IMR-90 (cell line): ENCODE measurements around the gene RYR3. TPM values are rescaled to one million over a fixed set of nuclear protein-coding genes. Genes with fewer than 3 reads are reported as not detected.

Experiments
- ATAC-seq: fragments of 200-7000 bp; cut with Tn5 transposase; 2 replicates; pipeline ENCODE4 v1.9.1; 2020; ENCODE audit warnings: low read depth, mild to moderate bottlenecking, moderate library complexity
- BruUV-seq: library from RNA; stranded (reverse); fragments of 400-500 nt; replicated peaks from 2 replicates; lab custom pipeline; 2021; lab: Mats Ljungman, UMichigan
- CTCF ChIA-PET: fragments of 300-600 bp; formaldehyde crosslinking; extraction: SDS; loops from one replicate; lab custom pipeline; 2021; ENCODE audit warnings: antibody characterized with exemption; lab: Yijun Ruan, JAX
- POLR2A ChIA-PET: fragments of 300-600 bp; sonication (Branson Sonifier 250); formaldehyde crosslinking; loops from one replicate; lab custom pipeline; 2022; ENCODE audit warnings: antibody characterized with exemption; ENCODE audit not compliant: unreplicated experiment; lab: Charles Lee
- DNase-seq: peaks from one replicate; pipeline ENCODE4 v3.0.0; 2013
- H2AFZ ChIP-seq: replicated peaks from 2 replicates; pipeline ENCODE3; 2013; ENCODE audit warnings: low read length, mild to moderate bottlenecking; ENCODE audit not compliant: poor library complexity
- H2AK5ac ChIP-seq: 2 replicates; pipeline ENCODE4 v1.6.1; 2013; ENCODE audit warnings: low read depth, low read length, inconsistent platforms
- H2AK9ac ChIP-seq: replicated peaks from 2 replicates; pipeline ENCODE3; 2013; ENCODE audit warnings: mild to moderate bottlenecking, low read depth, low read length, moderate library complexity; ENCODE audit not compliant: poor library complexity
- H2BK120ac ChIP-seq: 2 replicates; pipeline ENCODE4 v1.6.1; 2013; ENCODE audit warnings: low read depth, low read length, inconsistent platforms
- H2BK15ac ChIP-seq: 3 replicates; pipeline ENCODE4 v1.6.1; 2013; ENCODE audit warnings: low read depth, low read length, inconsistent platforms
- H2BK20ac ChIP-seq: 2 replicates; pipeline ENCODE4 v1.6.1; 2013; ENCODE audit warnings: low read depth, mild to moderate bottlenecking, inconsistent platforms, low read length, moderate library complexity
- H2BK5ac ChIP-seq: 2 replicates; pipeline ENCODE4 v1.6.1; 2013; ENCODE audit warnings: mild to moderate bottlenecking, low read depth, low read length, inconsistent platforms; ENCODE audit not compliant: poor library complexity, severe bottlenecking
- H3K14ac ChIP-seq: replicated peaks from 2 replicates; pipeline ENCODE4 v1.6.1; 2013; ENCODE audit warnings: low read depth, low read length, inconsistent platforms
- H3K18ac ChIP-seq: 2 replicates; pipeline ENCODE4 v1.6.1; 2013; ENCODE audit warnings: low read depth, low read length, control low read depth
- H3K23ac ChIP-seq: 2 replicates; pipeline ENCODE4 v1.6.1; 2013; ENCODE audit warnings: low read depth, low read length, inconsistent platforms
- H3K27ac ChIP-seq: 2 replicates; pipeline ENCODE4 v1.5.1; 2013; ENCODE audit warnings: mild to moderate bottlenecking, control low read depth, low read length; ENCODE audit not compliant: insufficient read depth
- H3K27me3 ChIP-seq: 2 replicates; pipeline ENCODE4 v1.6.1; 2013; ENCODE audit warnings: low read length; ENCODE audit not compliant: control insufficient read depth, insufficient read depth
- H3K36me3 ChIP-seq: 2 replicates; pipeline ENCODE4 v1.6.1; 2013; ENCODE audit warnings: low read length, mixed read lengths; ENCODE audit not compliant: control insufficient read depth, insufficient read depth
- H3K4ac ChIP-seq: 2 replicates; pipeline ENCODE4 v1.6.1; 2013; ENCODE audit warnings: low read depth, low read length, inconsistent platforms
- H3K4me1 ChIP-seq: 2 replicates; pipeline ENCODE4 v1.6.1; 2013; ENCODE audit warnings: low read length, mixed read lengths; ENCODE audit not compliant: control insufficient read depth, insufficient read depth
- H3K4me2 ChIP-seq: 2 replicates; pipeline ENCODE4 v1.6.1; 2013; ENCODE audit warnings: low read depth, mild to moderate bottlenecking, control low read depth, low read length, moderate library complexity
- H3K4me3 ChIP-seq: 2 replicates; pipeline ENCODE4 v1.5.1; 2013; ENCODE audit warnings: low read depth, mild to moderate bottlenecking, control low read depth, low read length, moderate library complexity; ENCODE audit not compliant: insufficient read depth
- H3K56ac ChIP-seq: 2 replicates; pipeline ENCODE4 v1.6.1; 2013; ENCODE audit warnings: low read length, inconsistent platforms; ENCODE audit not compliant: insufficient read depth; ENCODE audit errors: extremely low read depth
- H3K79me1 ChIP-seq, 2 experiments: 2 replicates each; pipeline ENCODE4 v1.6.1; 2013; ENCODE audit warnings: low read length in 2 of 2, inconsistent platforms in 1 of 2, low read depth in 1 of 2
- H3K9ac ChIP-seq: 2 replicates; pipeline ENCODE4 v1.6.1; 2013; ENCODE audit warnings: low read depth, low read length, control low read depth
- H3K9me1 ChIP-seq: 2 replicates; pipeline ENCODE4 v1.6.1; 2013; ENCODE audit warnings: low read length, inconsistent platforms; ENCODE audit not compliant: insufficient read depth
- H3K9me3 ChIP-seq: 2 replicates; pipeline ENCODE4 v1.6.1; 2013; ENCODE audit warnings: low read length; ENCODE audit not compliant: control insufficient read depth, insufficient read depth
- H4K20me1 ChIP-seq: 2 replicates; pipeline ENCODE4 v1.6.1; 2013; ENCODE audit warnings: low read length, inconsistent platforms; ENCODE audit not compliant: insufficient read depth
- H4K5ac ChIP-seq: 2 replicates; pipeline ENCODE4 v1.6.1; 2013; ENCODE audit warnings: mild to moderate bottlenecking, low read depth, low read length, control low read depth
- H4K8ac ChIP-seq, 2 experiments: 2 replicates each; pipeline ENCODE4 v1.6.1; 2013; ENCODE audit warnings: low read depth in 2 of 2, low read length in 2 of 2, control low read depth in 1 of 2, inconsistent platforms in 1 of 2
- H4K91ac ChIP-seq: 2 replicates; pipeline ENCODE4 v1.6.1; 2013; ENCODE audit warnings: low read depth, low read length, inconsistent platforms; ENCODE audit not compliant: insufficient read depth
- BHLHE40 ChIP-seq: fragments of 150-350 bp; IDR thresholded peaks from 2 replicates; pipeline ENCODE4 v1.6.1; 2016; ENCODE audit warnings: mild to moderate bottlenecking, low read depth, low read length
- CEBPB ChIP-seq: IDR thresholded peaks from 2 replicates; pipeline ENCODE4 v1.6.1; 2012; ENCODE audit warnings: low read depth, low read length, improper control_type of control experiment
- CHD1 ChIP-seq: IDR thresholded peaks from 2 replicates; pipeline ENCODE4 v1.6.1; 2012; ENCODE audit warnings: low read depth, low read length, improper control_type of control experiment
- FOS ChIP-seq: fragments of 150-350 bp; IDR thresholded peaks from 2 replicates; pipeline ENCODE4 v1.6.1; 2016; ENCODE audit warnings: low read depth, low read length
- MAFK ChIP-seq: IDR thresholded peaks from 2 replicates; pipeline ENCODE4 v1.6.1; 2012; ENCODE audit warnings: low read depth, low read length, improper control_type of control experiment
- MXI1 ChIP-seq: IDR thresholded peaks from 2 replicates; pipeline ENCODE4 v1.6.1; 2012; ENCODE audit warnings: low read depth, mild to moderate bottlenecking, low read length, moderate library complexity, borderline replicate concordance
- NFE2L2 ChIP-seq: fragments of 150-350 bp; IDR thresholded peaks from 2 replicates; pipeline ENCODE4 v1.6.1; 2016; ENCODE audit warnings: low read depth, mild to moderate bottlenecking, low read length
- POLR2A ChIP-seq: IDR thresholded peaks from 2 replicates; pipeline ENCODE4 v1.6.1; 2012; ENCODE audit warnings: mild to moderate bottlenecking, low read depth, low read length
- RCOR1 ChIP-seq: IDR thresholded peaks from 2 replicates; pipeline ENCODE4 v1.6.1; 2012; ENCODE audit warnings: mild to moderate bottlenecking, low read length, improper control_type of control experiment; ENCODE audit not compliant: insufficient replicate concordance
- RFX5 ChIP-seq: IDR thresholded peaks from 2 replicates; pipeline ENCODE4 v1.8.0; 2012; ENCODE audit warnings: low read depth, mild to moderate bottlenecking, low read length, moderate library complexity
- SMC3 ChIP-seq: fragments of 150-350 bp; IDR thresholded peaks from 2 replicates; pipeline ENCODE4 v1.6.1; 2016; ENCODE audit warnings: low read depth, mild to moderate bottlenecking, antibody characterized with exemption, low read length, moderate library complexity
- WGBS, 2 experiments: methylation state at CpG; one replicate each; pipeline versions ENCODE4 v1.1.5 to v1.1.7; 2013; ENCODE audit warnings: missing lambda C conversion rate in 2 of 2; ENCODE audit not compliant: insufficient read length in 1 of 2; ENCODE audit errors: extremely low coverage in 2 of 2; 5-methylcytosine and 5-hydroxymethylcytosine counted together
- dilution Hi-C: fragments of 300-500 bp; cut with HindIII; formaldehyde crosslinking; loops from one replicate; pipeline ENCODE4 v1.14.3; 2018; ENCODE audit warnings: low sequenced_read_pairs; ENCODE audit not compliant: unreplicated experiment
- in situ Hi-C: fragments of 300-500 bp; cut with MboI; formaldehyde crosslinking; loops from 3 replicates; pipeline ENCODE4 v1.14.3; 2019; ENCODE audit warnings: low sequenced_read_pairs, inconsistent platforms, mixed read lengths
- intact Hi-C: fragments of 100-400 bp; cut with micrococcal nuclease; formaldehyde crosslinking; loops from 2 replicates; pipeline ENCODE4 v1.10.0; 2022
- polyA plus RNA-seq, 3 experiments: library from polyadenylated mRNA; depleted of rRNA; stranded (reverse); fragments of >200 nt; gene quantifications; 2 replicates each; pipeline ENCODE4 v1.2.3, GENCODE V29; 2012; ENCODE audit warnings: low replicate concordance in 1 of 3
- total RNA-seq: library from RNA; depleted of rRNA; stranded (reverse); fragments of >200 nt; gene quantifications from 2 replicates; pipeline ENCODE4 v1.2.3, GENCODE V29; 2012
- TF ChIP-seq, protein P1 (sequence below): fragments of 150-350 bp; IDR thresholded peaks from 2 replicates; pipeline ENCODE4 v1.6.1; 2016; ENCODE audit warnings: low read depth, mild to moderate bottlenecking, low read length, moderate library complexity, borderline replicate concordance
- TF ChIP-seq, protein P2 (sequence below): fragments of 150-350 bp; IDR thresholded peaks from 2 replicates; pipeline ENCODE4 v1.6.1; 2017; ENCODE audit warnings: mild to moderate bottlenecking, antibody characterized with exemption, low read length, low read depth
- TF ChIP-seq, protein P3 (sequence below): conservative IDR thresholded peaks from 2 replicates; pipeline ENCODE4 v1.5.1; 2012; ENCODE audit warnings: mild to moderate bottlenecking, low read depth, low read length, improper control_type of control experiment

Gene RYR3
- total and polyA plus RNA-seq, 2 of the 4 experiments (the other 2 are of a cell fraction), result 0.18 TPM; not detected in 1

DNA sequence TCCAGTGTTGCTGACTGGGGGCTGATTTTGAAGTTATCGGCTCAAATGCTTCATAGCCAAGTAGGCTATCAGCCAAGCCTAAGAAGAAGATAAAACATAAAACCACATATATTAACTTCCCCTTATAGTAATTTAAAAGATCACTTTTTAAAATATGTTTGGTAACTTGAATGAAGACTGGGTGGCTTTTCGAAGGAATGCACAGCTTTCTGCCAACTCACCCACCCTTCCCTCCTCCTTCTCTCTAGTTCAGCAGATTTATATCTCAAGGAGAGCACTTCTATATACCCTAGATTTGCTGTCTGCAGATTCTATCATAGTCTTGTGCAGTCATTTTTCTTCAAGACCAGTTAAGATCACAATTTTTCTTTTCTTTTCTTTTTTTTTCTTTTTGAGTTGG lies 468.1 kb downstream of the RYR3 start:
- no peak overlapping the region for H2BK15ac ChIP-seq
- no peak overlapping the region for H4K8ac ChIP-seq
- no peak overlapping the region for H4K5ac ChIP-seq
- H2AK9ac ChIP-seq, result no peak overlapping the region
- dilution Hi-C loops, result no loop called here
- ChIA-PET POLR2A (no interaction called here), CTCF (no interaction called here)
- ATAC-seq, result no peak
- TF ChIP-seq, protein P1, sequence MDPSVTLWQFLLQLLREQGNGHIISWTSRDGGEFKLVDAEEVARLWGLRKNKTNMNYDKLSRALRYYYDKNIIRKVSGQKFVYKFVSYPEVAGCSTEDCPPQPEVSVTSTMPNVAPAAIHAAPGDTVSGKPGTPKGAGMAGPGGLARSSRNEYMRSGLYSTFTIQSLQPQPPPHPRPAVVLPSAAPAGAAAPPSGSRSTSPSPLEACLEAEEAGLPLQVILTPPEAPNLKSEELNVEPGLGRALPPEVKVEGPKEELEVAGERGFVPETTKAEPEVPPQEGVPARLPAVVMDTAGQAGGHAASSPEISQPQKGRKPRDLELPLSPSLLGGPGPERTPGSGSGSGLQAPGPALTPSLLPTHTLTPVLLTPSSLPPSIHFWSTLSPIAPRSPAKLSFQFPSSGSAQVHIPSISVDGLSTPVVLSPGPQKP, result no peak
- TF ChIP-seq, protein P2, sequence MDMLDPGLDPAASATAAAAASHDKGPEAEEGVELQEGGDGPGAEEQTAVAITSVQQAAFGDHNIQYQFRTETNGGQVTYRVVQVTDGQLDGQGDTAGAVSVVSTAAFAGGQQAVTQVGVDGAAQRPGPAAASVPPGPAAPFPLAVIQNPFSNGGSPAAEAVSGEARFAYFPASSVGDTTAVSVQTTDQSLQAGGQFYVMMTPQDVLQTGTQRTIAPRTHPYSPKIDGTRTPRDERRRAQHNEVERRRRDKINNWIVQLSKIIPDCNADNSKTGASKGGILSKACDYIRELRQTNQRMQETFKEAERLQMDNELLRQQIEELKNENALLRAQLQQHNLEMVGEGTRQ, result no peak
- no peak for TF ChIP-seq CEBPB
- no peak for TF ChIP-seq POLR2A
- no peak for TF ChIP-seq BHLHE40
- TF ChIP-seq RFX5, result no peak
- TF ChIP-seq CHD1, result no peak
- TF ChIP-seq MXI1, result no peak
- no peak for TF ChIP-seq NFE2L2
- TF ChIP-seq FOS, result no peak
- no peak for TF ChIP-seq RCOR1
- no peak for TF ChIP-seq SMC3
- no peak for TF ChIP-seq MAFK
- TF ChIP-seq, protein P3, sequence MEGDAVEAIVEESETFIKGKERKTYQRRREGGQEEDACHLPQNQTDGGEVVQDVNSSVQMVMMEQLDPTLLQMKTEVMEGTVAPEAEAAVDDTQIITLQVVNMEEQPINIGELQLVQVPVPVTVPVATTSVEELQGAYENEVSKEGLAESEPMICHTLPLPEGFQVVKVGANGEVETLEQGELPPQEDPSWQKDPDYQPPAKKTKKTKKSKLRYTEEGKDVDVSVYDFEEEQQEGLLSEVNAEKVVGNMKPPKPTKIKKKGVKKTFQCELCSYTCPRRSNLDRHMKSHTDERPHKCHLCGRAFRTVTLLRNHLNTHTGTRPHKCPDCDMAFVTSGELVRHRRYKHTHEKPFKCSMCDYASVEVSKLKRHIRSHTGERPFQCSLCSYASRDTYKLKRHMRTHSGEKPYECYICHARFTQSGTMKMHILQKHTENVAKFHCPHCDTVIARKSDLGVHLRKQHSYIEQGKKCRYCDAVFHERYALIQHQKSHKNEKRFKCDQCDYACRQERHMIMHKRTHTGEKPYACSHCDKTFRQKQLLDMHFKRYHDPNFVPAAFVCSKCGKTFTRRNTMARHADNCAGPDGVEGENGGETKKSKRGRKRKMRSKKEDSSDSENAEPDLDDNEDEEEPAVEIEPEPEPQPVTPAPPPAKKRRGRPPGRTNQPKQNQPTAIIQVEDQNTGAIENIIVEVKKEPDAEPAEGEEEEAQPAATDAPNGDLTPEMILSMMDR, result no peak
- H4K20me1 ChIP-seq, result no peaks in the 10 kb centered on the region
- no peak overlapping the region for H4K91ac ChIP-seq
- no peak overlapping the region for H2AK5ac ChIP-seq
- in situ Hi-C loops, result no loop called here
- no peak for DNase-seq
- no peaks in the 10 kb centered on the region for H3K36me3 ChIP-seq
- H3K4me1 ChIP-seq, result no peaks in the 10 kb centered on the region
- intact Hi-C loops, result no loop called here
- no peak overlapping the region for H3K4me3 ChIP-seq
- no peaks in the 10 kb centered on the region for H3K79me1 ChIP-seq
- no peaks in the 10 kb centered on the region for H3K9me3 ChIP-seq
- no peak overlapping the region for H3K4ac ChIP-seq
- peaks cover 18% of the 10 kb centered on the region for H3K27me3 ChIP-seq
- H3K23ac ChIP-seq, result no peak overlapping the region
- H3K56ac ChIP-seq, result no peak overlapping the region
- H3K14ac ChIP-seq, result no peak overlapping the region
- H2AFZ ChIP-seq, result no peak overlapping the region
- no TSS peak for BruUV-seq
- H3K18ac ChIP-seq, result no peak overlapping the region
- H3K9ac ChIP-seq, result no peak overlapping the region
- no peak overlapping the region for H2BK120ac ChIP-seq
- no CpG with 5 or more reads among the region's 2 CpGs for WGBS, 2 experiments
- no peak overlapping the region for H2BK20ac ChIP-seq
- no peak overlapping the region for H3K4me2 ChIP-seq
- no peaks in the 10 kb centered on the region for H3K9me1 ChIP-seq
- no peak overlapping the region for H2BK5ac ChIP-seq
- no peak overlapping the region for H3K27ac ChIP-seq
